HepG2 (cell line): ENCODE data around the gene SIRPB2. TPM values are rescaled to one million over a fixed set of nuclear protein-coding genes. Genes with fewer than 3 reads are reported as not detected.

Source experiments
- CENPX ChIP-seq: sonication (generic); formaldehyde crosslinking; IDR thresholded peaks from 2 replicates; pipeline ENCODE4 v1.9.0; 2021; ENCODE audit warnings: mild to moderate bottlenecking, missing genetic modification reagents, moderate library complexity
- EED ChIP-seq: sonication (generic); formaldehyde crosslinking; IDR thresholded peaks from 2 replicates; pipeline ENCODE4 v1.5.0; 2020; ENCODE audit warnings: mild to moderate bottlenecking, missing genetic modification reagents
- JUNB ChIP-seq: sonication (generic); formaldehyde crosslinking; IDR thresholded peaks from 2 replicates; pipeline ENCODE4 v1.8.0; 2022; ENCODE audit warnings: missing genetic modification reagents, mild to moderate bottlenecking, borderline replicate concordance
- MAZ ChIP-seq, 2 experiments: sonication (generic) in 1 of 2; formaldehyde crosslinking in 1 of 2; IDR thresholded peaks; 2 replicates each; pipeline versions ENCODE4 v1.5.0 to v1.6.1; 2012 to 2020; ENCODE audit warnings: low read depth in 2 of 2, mild to moderate bottlenecking in 2 of 2, borderline replicate concordance in 1 of 2, improper control_type of control experiment in 1 of 2, low read length in 1 of 2, missing genetic modification reagents in 1 of 2, moderate library complexity in 1 of 2
- MYC ChIP-seq: sonication (generic); formaldehyde crosslinking; IDR thresholded peaks from 2 replicates; pipeline ENCODE4 v1.9.0; 2021; ENCODE audit warnings: missing genetic modification reagents, borderline replicate concordance
- SNAPC4 ChIP-seq: sonication (generic); formaldehyde crosslinking; IDR thresholded peaks from 2 replicates; pipeline ENCODE4 v1.4.0; 2020; ENCODE audit warnings: mild to moderate bottlenecking, missing genetic modification reagents
- SNAPC5 ChIP-seq: sonication (generic); formaldehyde crosslinking; IDR thresholded peaks from 2 replicates; pipeline ENCODE4 v1.8.1; 2023; ENCODE audit warnings: mild to moderate bottlenecking, missing genetic modification reagents, borderline replicate concordance
- SPEN ChIP-seq: sonication (generic); formaldehyde crosslinking; IDR thresholded peaks from 2 replicates; pipeline ENCODE4 v1.5.1; 2020; ENCODE audit warnings: low read depth, mild to moderate bottlenecking, missing genetic modification reagents
- TCF12 ChIP-seq, 2 experiments: fragments of 450-650 bp in 1 of 2; sonication (generic) in 1 of 2; formaldehyde crosslinking in 1 of 2; IDR thresholded peaks; 2 replicates each; pipeline versions ENCODE4 v1.6.1 to v1.8.0; 2017 to 2022; ENCODE audit warnings: antibody characterized with exemption in 1 of 2, mild to moderate bottlenecking in 1 of 2, missing genetic modification reagents in 1 of 2, moderate library complexity in 1 of 2
- ZNF264 ChIP-seq: sonication (generic); formaldehyde crosslinking; IDR thresholded peaks from 2 replicates; pipeline ENCODE4 v1.4.0; 2020; ENCODE audit warnings: missing genetic modification reagents
- ZNF30 ChIP-seq: sonication (generic); formaldehyde crosslinking; IDR thresholded peaks from 2 replicates; pipeline ENCODE4 v1.5.0; 2020; ENCODE audit warnings: mild to moderate bottlenecking, missing genetic modification reagents
- ZNF501 ChIP-seq: sonication (generic); formaldehyde crosslinking; IDR thresholded peaks from 2 replicates; pipeline ENCODE4 v1.5.1; 2020; ENCODE audit warnings: mild to moderate bottlenecking, moderate library complexity, missing genetic modification reagents
- ZNF558 ChIP-seq: sonication (generic); formaldehyde crosslinking; IDR thresholded peaks from 2 replicates; pipeline ENCODE4 v1.9.0; 2022; ENCODE audit warnings: mild to moderate bottlenecking, missing genetic modification reagents, borderline replicate concordance
- ZNF570 ChIP-seq: sonication (generic); formaldehyde crosslinking; IDR thresholded peaks from 2 replicates; pipeline ENCODE4 v1.4.0; 2020; ENCODE audit warnings: mild to moderate bottlenecking, missing genetic modification reagents, borderline replicate concordance
- ZNF766 ChIP-seq: sonication (generic); formaldehyde crosslinking; IDR thresholded peaks from 2 replicates; pipeline ENCODE4 v1.5.0; 2020; ENCODE audit warnings: missing genetic modification reagents, borderline replicate concordance
- ZNF790 ChIP-seq: sonication (generic); formaldehyde crosslinking; IDR thresholded peaks from 2 replicates; pipeline ENCODE4 v1.8.0; 2022; ENCODE audit warnings: missing genetic modification reagents, mild to moderate bottlenecking, borderline replicate concordance
- polyA plus RNA-seq, 8 experiments: library from polyadenylated mRNA; depleted of rRNA in 3 of 8; stranded (reverse) in 7 of 8; unstranded in 1 of 8; fragments of >200 nt; fragmentation: Illumina TruSeq in 4 of 8; extraction: Trizol in 4 of 8; gene quantifications; 2 replicates each; pipeline versions ENCODE4 v1.2.1 to v1.2.3, GENCODE V29; 2011 to 2016; ENCODE audit warnings: low read depth in 4 of 8, missing spikeins in 1 of 8, mixed read lengths in 1 of 8; ENCODE audit not compliant: insufficient read depth in 1 of 8
- total RNA-seq, 5 experiments: library from RNA; depleted of rRNA; stranded (reverse); fragments of >200 nt; fragmentation: Illumina TruSeq; extraction: Trizol; gene quantifications; 2 replicates each; pipeline ENCODE4 v1.2.3, GENCODE V29; 2016; ENCODE audit warnings: low read depth in 1 of 5
- TF ChIP-seq, protein P1 (sequence below): sonication (generic); formaldehyde crosslinking; IDR thresholded peaks from 2 replicates; pipeline ENCODE4 v1.4.0; 2020; ENCODE audit warnings: mild to moderate bottlenecking, missing genetic modification reagents
- TF ChIP-seq, protein P2 (sequence below): sonication (generic); formaldehyde crosslinking; IDR thresholded peaks from 2 replicates; pipeline ENCODE4 v1.8.1; 2023; ENCODE audit warnings: mild to moderate bottlenecking, missing genetic modification reagents
- TF ChIP-seq, protein P3 (sequence below): sonication (generic); formaldehyde crosslinking; IDR thresholded peaks from 2 replicates; pipeline ENCODE4 v1.5.0; 2020; ENCODE audit warnings: missing genetic modification reagents

Gene SIRPB2
- total and polyA plus RNA-seq, 2 of the 13 experiments (the other 11 are each of a cell fraction or from before 2014, with no cell fraction given), result not detected

GRCh38 chr20:1469925-1470571 is 21.2 kb downstream of the SIRPB2 start (continued):
- TF ChIP-seq ZNF501 (CRISPR knock-in tag) (peak; percentile 90), ZNF790 (CRISPR knock-in tag) (peak; percentile 69; the same call in 1 of the 2 replicates), CENPX (CRISPR knock-in tag) (no peak), ZNF264 (no peak), SNAPC5 (CRISPR knock-in tag) (peak; percentile 23; the same call in 1 of the 2 replicates), ZNF30 (no peak), ZNF570 (CRISPR knock-in tag) (no peak), SPEN (CRISPR knock-in tag) (peak; percentile 68; the same call in 1 of the 2 replicates), MAZ (IDR thresholded peaks at IDR 0.05; ENCODE audit: borderline replicate concordance, low read depth, low read length) (no peak), MAZ (CRISPR knock-in tag; IDR thresholded peaks at IDR 0.05; ENCODE audit: low read depth) (peak; percentile 34; the same call in 1 of the 2 replicates), SNAPC4 (CRISPR knock-in tag) (peak; percentile 54; the same call in 1 of the 2 replicates), JUNB (CRISPR knock-in tag) (no peak), MYC (peak; percentile 59; the same call in 1 of the 2 replicates), TCF12 (IDR thresholded peaks at IDR 0.05) (no peak), TCF12 (CRISPR knock-in tag; IDR thresholded peaks at IDR 0.05) (no peak), ZNF766 (CRISPR knock-in tag) (no peak), EED (CRISPR knock-in tag) (no peak), ZNF558 (CRISPR knock-in tag) (no peak)
- TF ChIP-seq, protein P1, sequence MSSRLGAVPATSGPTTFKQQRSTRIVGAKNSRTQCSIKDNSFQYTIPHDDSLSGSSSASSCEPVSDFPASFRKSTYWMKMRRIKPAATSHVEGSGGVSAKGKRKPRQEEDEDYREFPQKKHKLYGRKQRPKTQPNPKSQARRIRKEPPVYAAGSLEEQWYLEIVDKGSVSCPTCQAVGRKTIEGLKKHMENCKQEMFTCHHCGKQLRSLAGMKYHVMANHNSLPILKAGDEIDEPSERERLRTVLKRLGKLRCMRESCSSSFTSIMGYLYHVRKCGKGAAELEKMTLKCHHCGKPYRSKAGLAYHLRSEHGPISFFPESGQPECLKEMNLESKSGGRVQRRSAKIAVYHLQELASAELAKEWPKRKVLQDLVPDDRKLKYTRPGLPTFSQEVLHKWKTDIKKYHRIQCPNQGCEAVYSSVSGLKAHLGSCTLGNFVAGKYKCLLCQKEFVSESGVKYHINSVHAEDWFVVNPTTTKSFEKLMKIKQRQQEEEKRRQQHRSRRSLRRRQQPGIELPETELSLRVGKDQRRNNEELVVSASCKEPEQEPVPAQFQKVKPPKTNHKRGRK (CRISPR knock-in tag), result peak; percentile 51; the same call in 1 of the 2 replicates
- TF ChIP-seq, protein P2, sequence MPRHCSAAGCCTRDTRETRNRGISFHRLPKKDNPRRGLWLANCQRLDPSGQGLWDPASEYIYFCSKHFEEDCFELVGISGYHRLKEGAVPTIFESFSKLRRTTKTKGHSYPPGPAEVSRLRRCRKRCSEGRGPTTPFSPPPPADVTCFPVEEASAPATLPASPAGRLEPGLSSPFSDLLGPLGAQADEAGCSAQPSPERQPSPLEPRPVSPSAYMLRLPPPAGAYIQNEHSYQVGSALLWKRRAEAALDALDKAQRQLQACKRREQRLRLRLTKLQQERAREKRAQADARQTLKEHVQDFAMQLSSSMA (CRISPR knock-in tag), result 0 out of 2 replicates have a peak, but pooled peaks have one; percentile 57
- TF ChIP-seq, protein P3, sequence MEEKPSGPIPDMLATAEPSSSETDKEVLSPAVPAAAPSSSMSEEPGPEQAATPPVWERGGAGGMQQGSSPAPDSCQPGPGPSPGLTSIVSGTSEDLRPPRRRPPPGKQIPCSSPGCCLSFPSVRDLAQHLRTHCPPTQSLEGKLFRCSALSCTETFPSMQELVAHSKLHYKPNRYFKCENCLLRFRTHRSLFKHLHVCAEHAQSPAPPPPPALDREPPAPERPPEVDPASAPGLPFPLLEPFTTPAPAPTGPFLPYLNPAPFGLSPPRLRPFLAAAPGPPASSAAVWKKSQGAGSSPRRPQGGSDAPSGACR (CRISPR knock-in tag), result no peak; the same call in 1 of the 2 replicates
